ENCODE results near the gene RNMT. TPM values are rescaled to one million over a fixed set of nuclear protein-coding genes. Genes with fewer than 3 reads are reported as not detected.

RNMT gene
- total RNA-seq, 1 experiment from 2014 or later, result 58.0 TPM

DNA sequence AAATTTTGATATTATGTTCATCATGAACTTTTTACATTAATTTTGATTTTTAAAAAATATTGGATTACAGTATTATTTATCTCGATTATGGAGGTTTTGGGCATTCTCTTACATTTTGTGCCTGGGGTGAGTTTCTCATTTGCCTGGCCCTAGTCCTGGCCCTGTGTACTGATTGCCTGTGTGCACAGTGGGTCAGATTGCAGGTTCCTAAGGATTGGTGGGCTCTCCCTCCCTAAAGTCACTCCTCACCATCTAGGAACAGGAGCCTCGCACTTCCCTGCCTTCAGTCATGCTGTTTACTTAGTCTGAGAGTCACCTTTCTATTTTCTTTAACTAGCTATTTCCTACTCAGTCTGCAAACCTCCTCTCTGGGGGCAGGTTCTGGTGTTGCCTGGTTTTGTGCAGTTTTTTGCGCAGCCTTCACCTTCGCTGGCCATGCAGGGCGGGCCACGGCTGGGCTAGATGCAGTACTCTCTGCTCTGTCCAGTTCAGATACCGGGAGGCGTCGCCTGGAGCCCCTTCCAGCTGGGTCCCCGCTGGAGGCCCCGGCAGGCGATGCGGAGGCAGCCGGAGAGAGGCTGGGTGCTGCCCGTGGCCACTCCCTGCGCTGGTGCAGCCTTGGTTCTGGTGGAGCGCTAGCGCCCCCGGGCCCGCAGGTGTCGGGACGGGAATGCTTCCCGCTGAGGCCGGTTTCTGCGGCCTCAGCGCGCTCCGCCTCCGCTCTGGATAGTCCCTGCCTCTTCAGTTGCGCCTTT, 74.2 kb downstream of the RNMT start:
- ChIA-PET POLR2A (no interaction called here), RAD21 (ENCODE audit: low non-redundant PET in 1 of 2, low total read pairs in 2 of 2, uncharacterized antibody in 2 of 2, unreplicated experiment in 2 of 2) (interaction anchor here (0.7 to 0.8 kb wide), 2 partner anchors 17 to 242 kb away, joined by 4 to 6 read pairs; no protein-coding TSS in a partner anchor), CTCF (interaction anchor here (0.6 to 1.2 kb wide), 3 partner anchors 12 to 584 kb away, joined by 3 to 9 read pairs (median 3); no protein-coding TSS in a partner anchor)
- H3K36me3 ChIP-seq (ENCODE audit: control insufficient read depth in 1 of 2, insufficient read depth in 2 of 2, low read length in 2 of 2), result no peaks in the 10 kb centered on the region
- H3K4me2 ChIP-seq (ENCODE audit: low read length), result peak overlapping the region; percentile 92
- H4K20me1 ChIP-seq (ENCODE audit: insufficient read depth), result no peaks in the 10 kb centered on the region
- H3K9me3 ChIP-seq (ENCODE audit: control insufficient read depth in 1 of 2, insufficient read depth in 1 of 2, low read depth in 1 of 2, low read length in 2 of 2), result no peaks in the 10 kb centered on the region
- ATAC-seq (peak; percentile 98), DNase-seq (ENCODE audit: low read depth, low spot score) (peak; percentile 55)
- H3K9me2 ChIP-seq (ENCODE audit: insufficient read depth), result no peaks in the 10 kb centered on the region
- H3K27ac ChIP-seq (ENCODE audit: low read depth, low read length), result no peak overlapping the region
- H3K4me3 ChIP-seq (replicated peaks in 1 of 2; ENCODE audit: low read depth in 1 of 2, low read length in 2 of 2), result peak overlapping the region; percentile 22 to 49
- H2AFZ ChIP-seq (ENCODE audit: low read depth, low read length, poor library complexity, severe bottlenecking), result peak overlapping the region; percentile 96
- intact Hi-C loops (cut with micrococcal nuclease), result loop anchor here (5.0 kb wide), 1 partner anchor 243 kb away; no protein-coding TSS in a partner anchor
- no peaks in the 10 kb centered on the region for H3K79me2 ChIP-seq (ENCODE audit: insufficient read depth, low read length)
- no TSS peak for BruUV-seq (replicated peaks)
- peaks cover 16 to 27% of the 10 kb centered on the region in 2 experiments for H3K4me1 ChIP-seq (ENCODE audit: control insufficient read depth in 1 of 2, insufficient read depth in 2 of 2, low read length in 2 of 2)
- TF ChIP-seq FOSL1 (IDR thresholded peaks at IDR 0.05; ENCODE audit: low read depth) (no peak), EZH2phosphoT487 (IDR thresholded peaks at IDR 0.05; ENCODE audit: borderline replicate concordance) (no peak), EGR1 (IDR thresholded peaks at IDR 0.05; ENCODE audit: low read depth) (peak; percentile 64; the same call in 1 of the 2 replicates), CBX3 (IDR thresholded peaks at IDR 0.05; ENCODE audit: low read depth) (no peak), POLR2A (IDR thresholded peaks at IDR 0.05; ENCODE audit: borderline replicate concordance, extremely low read depth, insufficient read depth, insufficient read length) (no peak), CEBPB (IDR thresholded peaks at IDR 0.05; ENCODE audit: low read depth) (no peak), POLR2AphosphoS5 (IDR thresholded peaks at IDR 0.05; ENCODE audit: low read depth, low read length) (no peak), SRF (IDR thresholded peaks at IDR 0.05; ENCODE audit: low read depth) (no peak), RAD21 (IDR thresholded peaks at IDR 0.05; ENCODE audit: low read depth) (peak; percentile 76), SIN3A (IDR thresholded peaks at IDR 0.05; ENCODE audit: low read depth) (no peak), ZFX (IDR thresholded peaks at IDR 0.05) (no peak)
- TF ChIP-seq, protein P1, sequence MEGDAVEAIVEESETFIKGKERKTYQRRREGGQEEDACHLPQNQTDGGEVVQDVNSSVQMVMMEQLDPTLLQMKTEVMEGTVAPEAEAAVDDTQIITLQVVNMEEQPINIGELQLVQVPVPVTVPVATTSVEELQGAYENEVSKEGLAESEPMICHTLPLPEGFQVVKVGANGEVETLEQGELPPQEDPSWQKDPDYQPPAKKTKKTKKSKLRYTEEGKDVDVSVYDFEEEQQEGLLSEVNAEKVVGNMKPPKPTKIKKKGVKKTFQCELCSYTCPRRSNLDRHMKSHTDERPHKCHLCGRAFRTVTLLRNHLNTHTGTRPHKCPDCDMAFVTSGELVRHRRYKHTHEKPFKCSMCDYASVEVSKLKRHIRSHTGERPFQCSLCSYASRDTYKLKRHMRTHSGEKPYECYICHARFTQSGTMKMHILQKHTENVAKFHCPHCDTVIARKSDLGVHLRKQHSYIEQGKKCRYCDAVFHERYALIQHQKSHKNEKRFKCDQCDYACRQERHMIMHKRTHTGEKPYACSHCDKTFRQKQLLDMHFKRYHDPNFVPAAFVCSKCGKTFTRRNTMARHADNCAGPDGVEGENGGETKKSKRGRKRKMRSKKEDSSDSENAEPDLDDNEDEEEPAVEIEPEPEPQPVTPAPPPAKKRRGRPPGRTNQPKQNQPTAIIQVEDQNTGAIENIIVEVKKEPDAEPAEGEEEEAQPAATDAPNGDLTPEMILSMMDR (IDR thresholded peaks at IDR 0.05 in 2 of 3, conservative IDR thresholded peaks at IDR 0.05 in 1 of 3; ENCODE audit: borderline replicate concordance in 1 of 3, insufficient read depth in 1 of 3, low read depth in 2 of 3, low read length in 2 of 3), result peak; percentile 55 to 66 (median 63); a peak in 5 of 6 replicates
- TF ChIP-seq, protein P2, sequence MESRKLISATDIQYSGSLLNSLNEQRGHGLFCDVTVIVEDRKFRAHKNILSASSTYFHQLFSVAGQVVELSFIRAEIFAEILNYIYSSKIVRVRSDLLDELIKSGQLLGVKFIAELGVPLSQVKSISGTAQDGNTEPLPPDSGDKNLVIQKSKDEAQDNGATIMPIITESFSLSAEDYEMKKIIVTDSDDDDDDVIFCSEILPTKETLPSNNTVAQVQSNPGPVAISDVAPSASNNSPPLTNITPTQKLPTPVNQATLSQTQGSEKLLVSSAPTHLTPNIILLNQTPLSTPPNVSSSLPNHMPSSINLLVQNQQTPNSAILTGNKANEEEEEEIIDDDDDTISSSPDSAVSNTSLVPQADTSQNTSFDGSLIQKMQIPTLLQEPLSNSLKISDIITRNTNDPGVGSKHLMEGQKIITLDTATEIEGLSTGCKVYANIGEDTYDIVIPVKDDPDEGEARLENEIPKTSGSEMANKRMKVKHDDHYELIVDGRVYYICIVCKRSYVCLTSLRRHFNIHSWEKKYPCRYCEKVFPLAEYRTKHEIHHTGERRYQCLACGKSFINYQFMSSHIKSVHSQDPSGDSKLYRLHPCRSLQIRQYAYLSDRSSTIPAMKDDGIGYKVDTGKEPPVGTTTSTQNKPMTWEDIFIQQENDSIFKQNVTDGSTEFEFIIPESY (IDR thresholded peaks at IDR 0.05; ENCODE audit: extremely low read depth, insufficient replicate concordance, low read length), result no peak
- TF ChIP-seq, protein P3, sequence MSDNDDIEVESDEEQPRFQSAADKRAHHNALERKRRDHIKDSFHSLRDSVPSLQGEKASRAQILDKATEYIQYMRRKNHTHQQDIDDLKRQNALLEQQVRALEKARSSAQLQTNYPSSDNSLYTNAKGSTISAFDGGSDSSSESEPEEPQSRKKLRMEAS (IDR thresholded peaks at IDR 0.05), result no peak
- TF ChIP-seq, protein P4, sequence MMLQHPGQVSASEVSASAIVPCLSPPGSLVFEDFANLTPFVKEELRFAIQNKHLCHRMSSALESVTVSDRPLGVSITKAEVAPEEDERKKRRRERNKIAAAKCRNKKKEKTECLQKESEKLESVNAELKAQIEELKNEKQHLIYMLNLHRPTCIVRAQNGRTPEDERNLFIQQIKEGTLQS (IDR thresholded peaks at IDR 0.05), result no peak
- no peaks in the 10 kb centered on the region for H3K27me3 ChIP-seq (ENCODE audit: insufficient read depth, low read length)
- peak overlapping the region; percentile 43 for H3K9ac ChIP-seq (ENCODE audit: low read length)

Data from HCT116 (cell line).